HG02588 (cell line): ENCODE results near the gene HEATR3.
"Not testable (repeated sequence)": the region's sequence is repeated elsewhere in the genome, so short reads cannot be mapped to it uniquely, and the experiment has no call there.

ENCODE experiments used
- ATAC-seq: cut with Tn5 transposase; IDR thresholded peaks from one replicate; pipeline ENCODE4 v1.9.1; 2021; ENCODE audit warnings: mild to moderate bottlenecking, moderate library complexity; ENCODE audit not compliant: unreplicated experiment

Gene HEATR3

GRCh38 chr16:50099957-50100648 lies 34.3 kb downstream of the HEATR3 start:
- no peak for ATAC-seq

GRCh38 chr16:50102051-50102746 lies 36.4 kb downstream of the HEATR3 start:
- ATAC-seq, result peak; percentile 68

- no peak for ATAC-seq
These were observed 38.0 kb downstream of the HEATR3 start for GRCh38 chr16:50103764-50104163.

GRCh38 chr16:50114357-50115129 lies 48.8 kb downstream of the HEATR3 start:
- ATAC-seq, result no peak

GRCh38 chr16:50120711-50121110 lies 54.9 kb downstream of the HEATR3 start:
- no peak for ATAC-seq

- peak; percentile 62 for ATAC-seq
These were observed 55.5 kb downstream of the HEATR3 start for GRCh38 chr16:50121278-50121677.

GRCh38 chr16:50121721-50122445 lies 56.1 kb downstream of the HEATR3 start:
- ATAC-seq, result peak; percentile 73

- no peak for ATAC-seq
These were observed 57.6 kb downstream of the HEATR3 start for GRCh38 chr16:50123417-50123816.

GRCh38 chr16:50124769-50125168 lies 59.0 kb downstream of the HEATR3 start:
- no peak for ATAC-seq

GRCh38 chr16:50126183-50126582 lies 60.4 kb downstream of the HEATR3 start:
- no peak for ATAC-seq

- not testable (repeated sequence) for ATAC-seq
These were observed 66.8 kb downstream of the HEATR3 start for GRCh38 chr16:50132571-50132970.

- ATAC-seq, result no peak
These were observed 67.4 kb downstream of the HEATR3 start for GRCh38 chr16:50133214-50133613.

- ATAC-seq, result no peak
These were observed 70.6 kb downstream of the HEATR3 start for GRCh38 chr16:50136399-50136798.

GRCh38 chr16:50137268-50137667 lies 71.5 kb downstream of the HEATR3 start:
- ATAC-seq, result no peak

GRCh38 chr16:50139580-50139979 lies 73.8 kb downstream of the HEATR3 start:
- ATAC-seq, result no peak

- ATAC-seq, result no peak
These were observed 78.4 kb downstream of the HEATR3 start for GRCh38 chr16:50144211-50144610.

- no peak for ATAC-seq
These were observed 81.0 kb downstream of the HEATR3 start for GRCh38 chr16:50146479-50147435.

GRCh38 chr16:50151322-50151721 lies 85.6 kb downstream of the HEATR3 start:
- ATAC-seq, result no peak

GRCh38 chr16:50151756-50152155 lies 86.0 kb downstream of the HEATR3 start:
- ATAC-seq, result no peak

- ATAC-seq, result peak; percentile 53
These were observed 86.6 kb downstream of the HEATR3 start for GRCh38 chr16:50152351-50152806.
